ENCODE results near the gene CFDP1.

The CFDP1 gene

GRCh38 chr16:75263291-75263962 lies 169.9 kb downstream of the CFDP1 start:
- DNase-seq: no peak

GRCh38 chr16:75262800-75263127 lies 170.5 kb downstream of the CFDP1 start:
- no peak for DNase-seq

GRCh38 chr16:75262104-75262799 lies 171.1 kb downstream of the CFDP1 start:
- no peak for DNase-seq

- DNase-seq: no peak
These were observed 171.7 kb downstream of the CFDP1 start for GRCh38 chr16:75261590-75262078.

- DNase-seq: no peak
These were observed 172.3 kb downstream of the CFDP1 start for GRCh38 chr16:75260851-75261589.

- no peak for DNase-seq
These were observed 174.5 kb downstream of the CFDP1 start for GRCh38 chr16:75258807-75259141.

- DNase-seq: no peak
These were observed 175.2 kb downstream of the CFDP1 start for GRCh38 chr16:75257886-75258806.

- DNase-seq: no peak
These were observed 176.5 kb downstream of the CFDP1 start for GRCh38 chr16:75256696-75257343.

GRCh38 chr16:75256059-75256571 lies 177.2 kb downstream of the CFDP1 start:
- no peak for DNase-seq

- no peak for DNase-seq
These were observed 178.9 kb downstream of the CFDP1 start for GRCh38 chr16:75254359-75254837.

GRCh38 chr16:75252946-75253911 lies 180.1 kb downstream of the CFDP1 start:
- DNase-seq: no peak

- no peak for DNase-seq
These were observed 181.0 kb downstream of the CFDP1 start for GRCh38 chr16:75252049-75252864.

GRCh38 chr16:75251280-75252048 lies 181.8 kb downstream of the CFDP1 start, which contains the start of gene BCAR1:
Gene BCAR1 (minus strand): TSS chr16:75251624. CDS start chr16:75251482, 142 bp downstream.
- peak; percentile 79 for DNase-seq

- DNase-seq: peak; percentile 28
These were observed 182.5 kb downstream of the CFDP1 start for GRCh38 chr16:75250809-75251279.

GRCh38 chr16:75250089-75250808 lies 183.1 kb downstream of the CFDP1 start:
- DNase-seq: no peak

GRCh38 chr16:75249441-75249840 lies 183.9 kb downstream of the CFDP1 start:
- DNase-seq: no peak

- DNase-seq: no peak
These were observed 184.5 kb downstream of the CFDP1 start for GRCh38 chr16:75248536-75249380.

Data from hematopoietic multipotent progenitor cell treated with erythropoietin and hydrocortisone succinate and interleukin-3 and kit ligand, for 6 days (in vitro differentiated cells).